Hepatocyte (in vitro differentiated cells): Measurements from ENCODE around the gene UGT1A6. TPM values are rescaled to one million over a fixed set of nuclear protein-coding genes. Genes with fewer than 3 reads are reported as not detected.
"Not testable (repeated sequence)": the region's sequence is repeated elsewhere in the genome, so short reads cannot be mapped to it uniquely, and the experiment has no call there.

ENCODE experiments used
- DNase-seq: peaks from one replicate; pipeline ENCODE4 v3.0.0-alpha.2; 2016; ENCODE audit warnings: low spot score
- H2AFZ ChIP-seq: fragments of 200-600 bp; sonication (generic); 2 replicates; pipeline ENCODE4 v1.6.0; 2016; ENCODE audit warnings: antibody characterized with exemption, mild to moderate bottlenecking
- H3K27ac ChIP-seq: fragments of 200-600 bp; sonication (generic); 2 replicates; pipeline ENCODE4 v1.5.1; 2016; ENCODE audit warnings: mild to moderate bottlenecking
- H3K27me3 ChIP-seq: fragments of 200-600 bp; sonication (generic); 2 replicates; pipeline ENCODE4 v1.6.1; 2016
- H3K36me3 ChIP-seq: fragments of 200-600 bp; sonication (generic); replicated peaks from 2 replicates; pipeline ENCODE4 v1.5.1; 2016; ENCODE audit warnings: low read depth; ENCODE audit not compliant: insufficient read depth
- H3K4me1 ChIP-seq: fragments of 200-600 bp; sonication (generic); 2 replicates; pipeline ENCODE4 v1.5.1; 2016; ENCODE audit warnings: mild to moderate bottlenecking, moderate library complexity; ENCODE audit not compliant: insufficient read depth
- H3K4me2 ChIP-seq: fragments of 200-600 bp; sonication (generic); 2 replicates; pipeline ENCODE4 v1.6.0; 2016
- H3K4me3 ChIP-seq: fragments of 200-600 bp; sonication (generic); 2 replicates; pipeline ENCODE4 v1.5.1; 2016; ENCODE audit warnings: mild to moderate bottlenecking
- H3K79me2 ChIP-seq: fragments of 200-600 bp; sonication (generic); 2 replicates; pipeline ENCODE4 v1.6.0; 2017; ENCODE audit warnings: mild to moderate bottlenecking
- H3K9me2 ChIP-seq: fragments of 200-600 bp; sonication (generic); replicated peaks from 2 replicates; pipeline ENCODE4 v1.6.0; 2017; ENCODE audit warnings: mild to moderate bottlenecking; ENCODE audit not compliant: insufficient read depth
- H3K9me3 ChIP-seq: fragments of 200-600 bp; sonication (generic); 2 replicates; pipeline ENCODE4 v1.5.1; 2016; ENCODE audit warnings: low read depth, mild to moderate bottlenecking
- H4K20me1 ChIP-seq: fragments of 200-600 bp; sonication (generic); 2 replicates; pipeline ENCODE4 v1.6.0; 2016; ENCODE audit warnings: mild to moderate bottlenecking; ENCODE audit not compliant: insufficient read depth, poor library complexity, severe bottlenecking
- EZH2 ChIP-seq: fragments of 200-600 bp; sonication (generic); IDR thresholded peaks from 2 replicates; pipeline ENCODE4 v1.6.1; 2016; ENCODE audit warnings: antibody characterized with exemption, mild to moderate bottlenecking, borderline replicate concordance
- EZH2phosphoT487 ChIP-seq: fragments of 200-600 bp; sonication (generic); IDR thresholded peaks from one replicate; pipeline ENCODE4 v1.6.1; 2018; ENCODE audit warnings: antibody characterized with exemption, mild to moderate bottlenecking, low read depth, moderate library complexity; ENCODE audit not compliant: unreplicated experiment, severe bottlenecking
- WGBS: methylation state at CpG from one replicate; pipeline ENCODE4 v1.1.6; 2016; ENCODE audit warnings: low lambda C conversion rate; ENCODE audit errors: missing lambda C conversion rate; 5-methylcytosine and 5-hydroxymethylcytosine counted together
- polyA plus RNA-seq: library from polyadenylated mRNA; unstranded; fragments of >200 nt; fragmentation: Nextera tagmentation; extraction: Ambion mirVana; gene quantifications from 2 replicates; pipeline ENCODE4 v1.2.1, GENCODE V29; 2016
- total RNA-seq: library from RNA; depleted of rRNA; stranded (reverse); fragments of >200 nt; gene quantifications from 2 replicates; pipeline ENCODE4 v1.2.3, GENCODE V29; 2014
- TF ChIP-seq, protein P1 (sequence below): fragments of 200-600 bp; sonication (generic); IDR thresholded peaks from 2 replicates; pipeline ENCODE4 v1.5.1; 2016; ENCODE audit warnings: antibody characterized with exemption, mild to moderate bottlenecking; ENCODE audit not compliant: poor library complexity

UGT1A6 gene
- total and polyA plus RNA-seq, 2 experiments from 2014 or later: 0.77 to 3.4 TPM

DNA sequence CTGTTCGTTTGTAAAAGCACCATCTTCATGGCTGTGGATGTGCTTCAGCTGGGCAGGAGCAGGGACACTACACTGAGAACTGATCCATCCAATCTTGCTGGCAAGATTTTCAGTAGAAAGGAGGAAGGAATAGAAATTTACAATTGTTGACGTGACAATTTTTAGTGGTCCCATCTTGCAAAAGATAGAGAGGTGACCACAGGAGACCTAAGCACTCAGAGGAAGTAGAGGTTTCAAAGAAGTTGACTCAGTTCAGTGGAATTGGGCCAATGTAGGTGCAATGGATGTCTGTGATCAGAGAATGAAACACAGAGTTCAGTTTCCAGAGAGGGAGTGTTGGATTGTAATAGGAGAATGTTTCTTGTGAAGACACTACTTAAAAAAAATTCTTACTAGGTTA is 21.4 kb downstream of the UGT1A6 start:
- H3K27ac ChIP-seq: no peak overlapping the region
- TF ChIP-seq, protein P1, sequence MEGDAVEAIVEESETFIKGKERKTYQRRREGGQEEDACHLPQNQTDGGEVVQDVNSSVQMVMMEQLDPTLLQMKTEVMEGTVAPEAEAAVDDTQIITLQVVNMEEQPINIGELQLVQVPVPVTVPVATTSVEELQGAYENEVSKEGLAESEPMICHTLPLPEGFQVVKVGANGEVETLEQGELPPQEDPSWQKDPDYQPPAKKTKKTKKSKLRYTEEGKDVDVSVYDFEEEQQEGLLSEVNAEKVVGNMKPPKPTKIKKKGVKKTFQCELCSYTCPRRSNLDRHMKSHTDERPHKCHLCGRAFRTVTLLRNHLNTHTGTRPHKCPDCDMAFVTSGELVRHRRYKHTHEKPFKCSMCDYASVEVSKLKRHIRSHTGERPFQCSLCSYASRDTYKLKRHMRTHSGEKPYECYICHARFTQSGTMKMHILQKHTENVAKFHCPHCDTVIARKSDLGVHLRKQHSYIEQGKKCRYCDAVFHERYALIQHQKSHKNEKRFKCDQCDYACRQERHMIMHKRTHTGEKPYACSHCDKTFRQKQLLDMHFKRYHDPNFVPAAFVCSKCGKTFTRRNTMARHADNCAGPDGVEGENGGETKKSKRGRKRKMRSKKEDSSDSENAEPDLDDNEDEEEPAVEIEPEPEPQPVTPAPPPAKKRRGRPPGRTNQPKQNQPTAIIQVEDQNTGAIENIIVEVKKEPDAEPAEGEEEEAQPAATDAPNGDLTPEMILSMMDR: no peak
- TF ChIP-seq EZH2 (no peak), EZH2phosphoT487 (no peak)
- H2AFZ ChIP-seq: no peak overlapping the region
- no peaks in the 10 kb centered on the region for H3K9me2 ChIP-seq
- H3K79me2 ChIP-seq: no peaks in the 10 kb centered on the region
- no peaks in the 10 kb centered on the region for H3K9me3 ChIP-seq
- H3K4me1 ChIP-seq: no peaks in the 10 kb centered on the region
- WGBS: 88% methylated on average over 2 of the region's 2 CpGs
- H3K4me2 ChIP-seq: no peak overlapping the region
- DNase-seq: no peak
- H3K27me3 ChIP-seq: no peaks in the 10 kb centered on the region
- H3K36me3 ChIP-seq: no peaks in the 10 kb centered on the region
- H4K20me1 ChIP-seq: no peaks in the 10 kb centered on the region
- no peak overlapping the region for H3K4me3 ChIP-seq

DNA sequence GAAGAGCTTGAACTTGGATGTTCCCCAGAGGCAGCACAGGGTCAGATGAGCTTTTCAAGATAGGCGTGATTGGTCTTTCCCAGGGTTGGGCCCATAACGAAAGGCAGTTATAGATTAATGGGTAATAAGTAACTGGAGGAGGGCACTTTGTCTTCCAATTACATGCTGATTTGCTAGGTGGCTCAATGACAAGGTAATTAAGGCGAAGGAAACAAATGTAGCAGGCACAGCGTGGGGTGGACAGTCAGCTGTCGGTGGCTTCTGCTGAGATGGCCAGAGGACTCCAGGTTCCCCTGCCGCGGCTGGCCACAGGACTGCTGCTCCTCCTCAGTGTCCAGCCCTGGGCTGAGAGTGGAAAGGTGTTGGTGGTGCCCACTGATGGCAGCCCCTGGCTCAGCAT is 25.9 kb downstream of the UGT1A6 start, which contains the start of gene UGT1A4:
TSS of gene UGT1A4 (plus strand) at position 185 of the 400 bp plus-strand sequence. CDS start at position 270, 85 bp downstream.
- Histone ChIP-seq H3K79me2 (no peaks in the 10 kb centered on the region), H3K4me3 (no peak within 1 kb of the TSS), H3K4me1 (no peaks in the 10 kb centered on the region), H4K20me1 (no peaks in the 10 kb centered on the region), H3K36me3 (no peaks in the 10 kb centered on the region), H2AFZ (no peak within 1 kb of the TSS), H3K9me2 (no peaks in the 10 kb centered on the region), H3K9me3 (no peaks in the 10 kb centered on the region), H3K4me2 (no peak within 1 kb of the TSS), H3K27me3 (no peaks in the 10 kb centered on the region), H3K27ac (no peak within 1 kb of the TSS)
- TF ChIP-seq EZH2phosphoT487 (no peak), EZH2 (no peak)
- TF ChIP-seq, protein P1: no peak
- DNase-seq: no peak
- 87% methylated on average over 7 of the region's 7 CpGs for WGBS

DNA sequence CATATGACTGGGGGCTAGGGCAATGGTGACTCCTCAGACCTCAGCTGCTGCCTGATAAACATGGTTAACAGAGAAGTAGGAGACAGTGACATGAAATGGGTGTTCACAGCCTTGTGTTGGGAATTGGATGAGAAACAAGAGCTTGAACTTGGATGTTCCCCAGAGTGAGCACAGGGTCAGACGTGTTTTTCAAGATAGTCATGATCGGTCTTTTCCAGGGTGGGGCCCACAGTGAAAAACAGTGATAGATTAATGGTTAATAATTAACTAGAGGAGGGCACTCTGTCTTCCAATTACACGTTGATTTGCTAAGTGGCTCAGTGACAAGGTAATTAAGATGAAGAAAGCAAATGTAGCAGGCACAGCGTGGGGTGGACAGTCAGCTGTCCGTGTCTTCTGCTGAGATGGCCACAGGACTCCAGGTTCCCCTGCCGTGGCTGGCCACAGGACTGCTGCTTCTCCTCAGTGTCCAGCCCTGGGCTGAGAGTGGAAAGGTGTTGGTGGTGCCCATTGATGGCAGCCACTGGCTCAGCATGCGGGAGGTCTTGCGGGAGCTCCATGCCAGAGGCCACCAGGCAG is 36.1 kb downstream of the UGT1A6 start, which contains the start of gene UGT1A3:
TSS of gene UGT1A3 (plus strand) at position 320 of the 579 bp plus-strand sequence. CDS start at position 405, 85 bp downstream.
- Histone ChIP-seq H3K9me3 (no peaks in the 10 kb centered on the region), H3K4me2 (no peak within 1 kb of the TSS), H3K27me3 (no peaks in the 10 kb centered on the region), H3K4me3 (no peak within 1 kb of the TSS), H3K9me2 (no peaks in the 10 kb centered on the region), H2AFZ (no peak within 1 kb of the TSS), H3K4me1 (no peaks in the 10 kb centered on the region), H3K79me2 (no peaks in the 10 kb centered on the region), H3K27ac (no peak within 1 kb of the TSS), H4K20me1 (no peaks in the 10 kb centered on the region), H3K36me3 (no peaks in the 10 kb centered on the region)
- DNase-seq: no peak
- 81% methylated on average over 8 of the region's 8 CpGs for WGBS
- TF ChIP-seq EZH2phosphoT487: no peak
- TF ChIP-seq EZH2: no peak
- TF ChIP-seq, protein P1: no peak

DNA sequence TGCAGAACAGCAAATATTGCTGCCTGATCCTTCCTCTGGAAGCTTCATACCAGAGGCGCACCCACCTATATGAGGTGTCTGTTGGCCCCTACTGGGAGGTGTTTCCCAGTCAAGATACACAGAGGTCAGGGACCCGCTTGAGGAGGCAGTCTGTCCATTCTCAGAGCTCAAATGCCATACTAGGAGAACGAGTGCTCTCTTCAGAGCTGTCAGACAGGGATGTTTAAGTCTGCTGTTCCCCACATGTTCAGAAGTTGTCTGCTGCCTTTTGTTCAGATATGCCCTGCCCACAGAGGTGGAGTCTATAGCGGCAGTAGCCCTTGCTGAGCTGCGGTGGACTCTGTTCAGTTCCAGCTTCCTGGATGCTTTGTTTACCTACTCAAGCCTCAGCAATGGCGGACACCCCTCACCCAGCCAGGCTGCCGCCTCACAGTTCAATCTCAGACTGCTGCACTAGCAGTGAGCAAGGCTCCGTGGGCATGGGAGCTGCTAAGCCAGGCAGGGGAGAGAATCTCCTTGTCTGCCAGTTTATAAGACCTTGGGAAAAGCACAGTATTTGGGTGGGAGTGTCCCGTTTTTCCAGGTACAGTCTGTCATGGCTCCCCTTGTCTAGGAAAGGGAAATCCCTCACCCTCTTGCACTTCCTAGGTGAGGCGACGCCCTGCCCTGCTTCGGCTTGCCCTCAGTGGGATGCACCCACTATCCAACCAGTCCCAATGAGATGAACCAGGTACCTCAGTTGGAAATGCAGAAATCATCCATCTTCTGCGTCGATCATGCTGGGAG is 44.4 kb downstream of the UGT1A6 start:
- H3K27me3 ChIP-seq, H3K4me2 ChIP-seq, H3K79me2 ChIP-seq, H3K27ac ChIP-seq, DNase-seq, H3K4me1 ChIP-seq, H2AFZ ChIP-seq, H3K36me3 ChIP-seq, H3K9me3 ChIP-seq, H3K4me3 ChIP-seq, H4K20me1 ChIP-seq, H3K9me2 ChIP-seq: not testable (repeated sequence)
- WGBS: 84% methylated on average over 14 of the region's 14 CpGs
